HepG2 (cell line): Measurements from ENCODE around the gene ADCYAP1R1. TPM values are rescaled to one million over a fixed set of nuclear protein-coding genes. Genes with fewer than 3 reads are reported as not detected.

Source experiments
- ARID5B ChIP-seq: IDR thresholded peaks from 2 replicates; pipeline ENCODE4 v1.4.0; 2020; ENCODE audit warnings: mild to moderate bottlenecking, missing genetic modification reagents
- BRCA1 ChIP-seq: sonication (generic); formaldehyde crosslinking; IDR thresholded peaks from 2 replicates; pipeline ENCODE4 v1.4.0; 2020; ENCODE audit warnings: missing genetic modification reagents
- CERS6 ChIP-seq: sonication (generic); formaldehyde crosslinking; IDR thresholded peaks from 2 replicates; pipeline ENCODE4 v1.5.0; 2020; ENCODE audit warnings: missing genetic modification reagents
- FOSL1 ChIP-seq: sonication (generic); formaldehyde crosslinking; IDR thresholded peaks from 2 replicates; pipeline ENCODE4 v1.9.0; 2021; ENCODE audit warnings: missing genetic modification reagents, borderline replicate concordance
- HNF4A ChIP-seq: sonication (generic); formaldehyde crosslinking; IDR thresholded peaks from 2 replicates; pipeline ENCODE4 v1.4.0; 2020; ENCODE audit warnings: missing genetic modification reagents
- MAFG ChIP-seq: sonication (generic); formaldehyde crosslinking; IDR thresholded peaks from 2 replicates; pipeline ENCODE4 v1.5.1; 2020; ENCODE audit warnings: mild to moderate bottlenecking, missing genetic modification reagents
- MIER2 ChIP-seq: IDR thresholded peaks from 2 replicates; pipeline ENCODE4 v1.6.1; 2016; ENCODE audit warnings: missing biosample characterization, missing genetic modification reagents
- RFX3 ChIP-seq: IDR thresholded peaks from 2 replicates; pipeline ENCODE4 v1.6.1; 2016; ENCODE audit warnings: missing biosample characterization, missing genetic modification reagents
- TEF ChIP-seq: sonication (generic); formaldehyde crosslinking; IDR thresholded peaks from 2 replicates; pipeline ENCODE4 v1.5.0; 2020; ENCODE audit warnings: missing genetic modification reagents
- ZBTB10 ChIP-seq: sonication (generic); formaldehyde crosslinking; IDR thresholded peaks from 2 replicates; pipeline ENCODE4 v1.4.0; 2020; ENCODE audit warnings: missing genetic modification reagents, borderline replicate concordance
- ZBTB33 ChIP-seq: sonication (generic); formaldehyde crosslinking; IDR thresholded peaks from 2 replicates; pipeline ENCODE4 v1.4.0; 2020; ENCODE audit warnings: missing genetic modification reagents
- ZFP36L2 ChIP-seq: sonication (generic); formaldehyde crosslinking; IDR thresholded peaks from 2 replicates; pipeline ENCODE4 v1.4.0; 2020; ENCODE audit warnings: missing genetic modification reagents
- ZMAT3 ChIP-seq: sonication (generic); formaldehyde crosslinking; conservative IDR thresholded peaks from 2 replicates; pipeline ENCODE4 v1.7.0; 2021; ENCODE audit warnings: missing genetic modification reagents
- ZNF263 ChIP-seq: sonication (generic); formaldehyde crosslinking; IDR thresholded peaks from 2 replicates; pipeline ENCODE4 v1.4.0; 2020; ENCODE audit warnings: missing genetic modification reagents
- ZNF264 ChIP-seq: sonication (generic); formaldehyde crosslinking; IDR thresholded peaks from 2 replicates; pipeline ENCODE4 v1.4.0; 2020; ENCODE audit warnings: missing genetic modification reagents
- ZNF557 ChIP-seq: sonication (generic); formaldehyde crosslinking; IDR thresholded peaks from 2 replicates; pipeline ENCODE4 v1.4.0; 2020; ENCODE audit warnings: missing genetic modification reagents
- ZNF572 ChIP-seq: sonication (generic); formaldehyde crosslinking; IDR thresholded peaks from 2 replicates; pipeline ENCODE4 v1.5.1; 2020; ENCODE audit warnings: mild to moderate bottlenecking, missing genetic modification reagents
- ZNF781 ChIP-seq: sonication (generic); formaldehyde crosslinking; IDR thresholded peaks from 2 replicates; pipeline ENCODE4 v1.5.1; 2020; ENCODE audit warnings: borderline replicate concordance, mild to moderate bottlenecking, missing genetic modification reagents; ENCODE audit errors: not compliant biosample characterization
- ZSCAN9 ChIP-seq: IDR thresholded peaks from 2 replicates; pipeline ENCODE4 v1.6.1; 2016; ENCODE audit warnings: borderline replicate concordance
- polyA plus RNA-seq, 8 experiments: library from polyadenylated mRNA; depleted of rRNA in 3 of 8; stranded (reverse) in 7 of 8; unstranded in 1 of 8; fragments of >200 nt; fragmentation: Illumina TruSeq in 4 of 8; extraction: Trizol in 4 of 8; gene quantifications; 2 replicates each; pipeline versions ENCODE4 v1.2.1 to v1.2.3, GENCODE V29; 2011 to 2016; ENCODE audit warnings: low read depth in 4 of 8, missing spikeins in 1 of 8, mixed read lengths in 1 of 8; ENCODE audit not compliant: insufficient read depth in 1 of 8
- total RNA-seq, 5 experiments: library from RNA; depleted of rRNA; stranded (reverse); fragments of >200 nt; fragmentation: Illumina TruSeq; extraction: Trizol; gene quantifications; 2 replicates each; pipeline ENCODE4 v1.2.3, GENCODE V29; 2016; ENCODE audit warnings: low read depth in 1 of 5

The ADCYAP1R1 gene
- total and polyA plus RNA-seq, 2 of the 13 experiments (the other 11 are each of a cell fraction or from before 2014, with no cell fraction given), result not detected

GRCh38 chr7:31114593-31115343 is 62.7 kb downstream of the ADCYAP1R1 start (continued):
- 0 out of 2 replicates have a peak, but pooled peaks have one; percentile 65 for TF ChIP-seq BRCA1 (CRISPR knock-in tag)
- peak; percentile 22; the same call in 1 of the 2 replicates for TF ChIP-seq ZNF263 (CRISPR knock-in tag)
- TF ChIP-seq ZFP36L2, result 0 out of 2 replicates have a peak, but pooled peaks have one; percentile 86
- no peak for TF ChIP-seq MAFG (CRISPR knock-in tag)
- peak; percentile 88; the same call in 1 of the 2 replicates for TF ChIP-seq ZNF557 (CRISPR knock-in tag)
- TF ChIP-seq FOSL1 (CRISPR knock-in tag), result 0 out of 2 replicates have a peak, but pooled peaks have one; percentile 12
- TF ChIP-seq ZSCAN9 (CRISPR knock-in tag), result peak; percentile 93
- peak; percentile 59; the same call in 1 of the 2 replicates for TF ChIP-seq CERS6
- peak; percentile 20; the same call in 1 of the 2 replicates for TF ChIP-seq HNF4A (CRISPR knock-in tag)
- TF ChIP-seq MIER2, result peak; percentile 99
- peak; percentile 80; the same call in 1 of the 2 replicates for TF ChIP-seq TEF (CRISPR knock-in tag)
- TF ChIP-seq ZNF264 (CRISPR knock-in tag), result 0 out of 2 replicates have a peak, but pooled peaks have one; percentile 49
- peak; percentile 40; the same call in 1 of the 2 replicates for TF ChIP-seq RFX3 (CRISPR knock-in tag)
- no peak for TF ChIP-seq ZMAT3
- TF ChIP-seq ZBTB33 (CRISPR knock-in tag), result no peak
- TF ChIP-seq ZNF572, result no peak
- peak; percentile 33; the same call in 1 of the 2 replicates for TF ChIP-seq ZBTB10
- peak; percentile 39; the same call in 1 of the 2 replicates for TF ChIP-seq ARID5B (CRISPR knock-in tag)
- peak; percentile 34 for TF ChIP-seq ZNF781 (CRISPR knock-in tag)
